C4-2B (cell line): Measurements from ENCODE around the gene HTR2C.
A peak's percentile ranks its signal among the peaks of the same experiment; 100 is the strongest.

Experiments
- H3K27ac ChIP-seq: fragments of 450-650 bp; 2 replicates; pipeline ENCODE4 v1.5.1; 2017
- CTCF ChIP-seq: fragments of 450-650 bp; conservative IDR thresholded peaks from 2 replicates; pipeline ENCODE4 v1.5.1; 2017; ENCODE audit warnings: mild to moderate bottlenecking
- ZFX ChIP-seq: fragments of 450-650 bp; IDR thresholded peaks from 2 replicates; pipeline ENCODE4 v1.6.1; 2017

Gene HTR2C

GRCh38 chrX:114583646-114584374, at the start of gene HTR2C:
TSS of gene HTR2C (plus strand) at chrX:114584086. CDS start at chrX:114726937, 142,851 bp downstream.
- TF ChIP-seq ZFX (no peak), CTCF (no peak)
- H3K27ac ChIP-seq: no peak within 1 kb of the TSS

GRCh38 chrX:114580336-114580735, 3.5 kb upstream of the HTR2C start:
- TF ChIP-seq CTCF (peak; percentile 28), ZFX (no peak)
- no peak overlapping the region for H3K27ac ChIP-seq

GRCh38 chrX:114581528-114582263, 2.2 kb upstream of the HTR2C start:
- TF ChIP-seq ZFX (no peak), CTCF (peak; percentile 12; the same call in 1 of the 2 replicates)
- no peak overlapping the region for H3K27ac ChIP-seq

GRCh38 chrX:114582264-114582632, 1.6 kb upstream of the HTR2C start:
- TF ChIP-seq CTCF (no peak), ZFX (no peak)
- H3K27ac ChIP-seq: no peak overlapping the region

- H3K27ac ChIP-seq: no peak overlapping the region
- TF ChIP-seq ZFX (no peak), CTCF (no peak)
These were observed 1.0 kb upstream of the HTR2C start for GRCh38 chrX:114582698-114583395.

GRCh38 chrX:114584375-114584943, 573 bp downstream of the HTR2C start:
- TF ChIP-seq ZFX (no peak), CTCF (no peak)
- no peak overlapping the region for H3K27ac ChIP-seq
